IPS-NIHi11 (cell line): ENCODE data around the gene FAM13C.
A peak's percentile ranks its signal among the peaks of the same experiment; 100 is the strongest.

Experiments
- DNase-seq: peaks from one replicate; pipeline ENCODE4 v3.0.0; 2012; ENCODE audit warnings: mixed read lengths, low spot score

The FAM13C gene

GRCh38 chr10:59315465-59315864 is 46.9 kb downstream of the FAM13C start:
- no peak for DNase-seq

GRCh38 chr10:59314268-59314667 is 48.1 kb downstream of the FAM13C start:
- no peak for DNase-seq

GRCh38 chr10:59312247-59312646 is 50.1 kb downstream of the FAM13C start:
- DNase-seq: no peak

GRCh38 chr10:59311025-59311424 is 51.3 kb downstream of the FAM13C start:
- no peak for DNase-seq

- DNase-seq: no peak
Observed at GRCh38 chr10:59310324-59310914, 51.9 kb downstream of the FAM13C start.

GRCh38 chr10:59304521-59305097 is 57.7 kb downstream of the FAM13C start:
- no peak for DNase-seq

- no peak for DNase-seq
Observed at GRCh38 chr10:59303018-59303417, 59.3 kb downstream of the FAM13C start.

- DNase-seq: no peak
Observed at GRCh38 chr10:59302381-59302780, 60.0 kb downstream of the FAM13C start.

- no peak for DNase-seq
Observed at GRCh38 chr10:59301067-59301754, 61.1 kb downstream of the FAM13C start.

- no peak for DNase-seq
Observed at GRCh38 chr10:59300386-59300785, 62.0 kb downstream of the FAM13C start.

GRCh38 chr10:59299933-59300332 is 62.4 kb downstream of the FAM13C start:
- DNase-seq: no peak

GRCh38 chr10:59290448-59290847 is 71.9 kb downstream of the FAM13C start:
- no peak for DNase-seq

- DNase-seq: no peak
Observed at GRCh38 chr10:59289853-59290252, 72.5 kb downstream of the FAM13C start.

GRCh38 chr10:59287587-59288255 is 74.6 kb downstream of the FAM13C start:
- DNase-seq: no peak

GRCh38 chr10:59285848-59286247 is 76.5 kb downstream of the FAM13C start:
- DNase-seq: no peak

GRCh38 chr10:59285073-59285472 is 77.3 kb downstream of the FAM13C start:
- no peak for DNase-seq

GRCh38 chr10:59284118-59284975 is 78.0 kb downstream of the FAM13C start:
- no peak for DNase-seq

- DNase-seq: peak; percentile 14
Observed at GRCh38 chr10:59283456-59284091, 78.8 kb downstream of the FAM13C start.

GRCh38 chr10:59281861-59282260 is 80.5 kb downstream of the FAM13C start:
- DNase-seq: no peak

GRCh38 chr10:59279991-59280505 is 82.3 kb downstream of the FAM13C start:
- DNase-seq: no peak

GRCh38 chr10:59279476-59279875 is 82.9 kb downstream of the FAM13C start:
- no peak for DNase-seq
